HG03432 (cell line): ENCODE data around the gene LDHD.
A peak's percentile ranks its signal among the peaks of the same experiment; 100 is the strongest.

Experiments
- ATAC-seq: cut with Tn5 transposase; IDR thresholded peaks from one replicate; pipeline ENCODE4 v1.9.1; 2021; ENCODE audit warnings: mild to moderate bottlenecking, moderate library complexity; ENCODE audit not compliant: unreplicated experiment

LDHD gene

DNA sequence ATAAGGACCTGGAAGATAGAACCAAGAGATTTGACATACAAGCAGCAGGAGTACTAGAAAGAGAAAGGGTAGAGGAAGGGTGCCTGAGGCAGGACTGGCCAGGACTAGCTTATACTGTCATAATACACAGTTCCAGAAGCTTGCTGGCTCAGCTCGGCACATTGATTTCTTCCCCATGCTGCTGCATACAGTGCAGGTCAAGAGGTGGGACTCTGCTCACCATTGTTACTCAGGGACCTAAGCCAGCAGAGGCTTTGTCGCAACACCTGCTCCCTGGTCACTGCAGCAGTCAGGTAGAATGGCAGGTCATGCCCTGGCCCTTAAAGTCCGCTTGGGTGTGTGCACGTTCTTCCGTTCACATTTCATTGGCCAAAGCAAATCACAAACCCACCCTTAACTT is 32.8 kb downstream of the LDHD start:
- no peak for ATAC-seq

DNA sequence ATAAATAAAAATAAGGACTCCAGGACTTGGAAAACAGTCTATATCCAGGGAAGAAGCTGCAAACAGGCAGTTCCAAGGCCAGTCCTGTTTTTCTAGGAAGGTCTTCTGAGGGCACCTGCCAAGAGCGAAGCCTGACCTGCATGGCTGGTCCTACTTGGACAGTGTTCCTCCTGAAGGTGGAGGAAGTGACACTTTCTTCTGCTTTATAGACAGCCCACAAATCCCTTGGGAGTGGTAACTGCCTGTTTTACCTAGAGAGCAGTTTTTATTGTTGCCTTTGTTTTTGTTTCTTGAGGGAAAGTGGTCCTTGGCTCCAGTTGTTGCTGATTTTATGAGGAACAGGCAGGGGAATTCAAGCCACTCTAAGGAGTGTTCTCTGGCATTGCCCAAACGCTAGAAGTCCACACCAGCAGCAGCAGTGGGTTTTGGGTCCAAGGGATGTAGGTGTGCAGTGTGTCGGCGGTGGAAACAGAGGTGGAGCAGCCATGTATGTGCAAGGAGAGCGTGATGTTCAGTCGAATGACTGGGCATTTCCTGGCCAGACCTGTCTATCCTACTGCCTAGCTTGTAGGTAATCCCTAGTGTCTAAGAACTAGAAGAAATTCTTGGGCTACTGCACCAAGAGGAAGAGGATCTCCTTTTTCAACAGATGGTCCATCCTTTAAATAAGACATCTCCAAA is 35.3 kb downstream of the LDHD start:
- peak; percentile 38 for ATAC-seq

DNA sequence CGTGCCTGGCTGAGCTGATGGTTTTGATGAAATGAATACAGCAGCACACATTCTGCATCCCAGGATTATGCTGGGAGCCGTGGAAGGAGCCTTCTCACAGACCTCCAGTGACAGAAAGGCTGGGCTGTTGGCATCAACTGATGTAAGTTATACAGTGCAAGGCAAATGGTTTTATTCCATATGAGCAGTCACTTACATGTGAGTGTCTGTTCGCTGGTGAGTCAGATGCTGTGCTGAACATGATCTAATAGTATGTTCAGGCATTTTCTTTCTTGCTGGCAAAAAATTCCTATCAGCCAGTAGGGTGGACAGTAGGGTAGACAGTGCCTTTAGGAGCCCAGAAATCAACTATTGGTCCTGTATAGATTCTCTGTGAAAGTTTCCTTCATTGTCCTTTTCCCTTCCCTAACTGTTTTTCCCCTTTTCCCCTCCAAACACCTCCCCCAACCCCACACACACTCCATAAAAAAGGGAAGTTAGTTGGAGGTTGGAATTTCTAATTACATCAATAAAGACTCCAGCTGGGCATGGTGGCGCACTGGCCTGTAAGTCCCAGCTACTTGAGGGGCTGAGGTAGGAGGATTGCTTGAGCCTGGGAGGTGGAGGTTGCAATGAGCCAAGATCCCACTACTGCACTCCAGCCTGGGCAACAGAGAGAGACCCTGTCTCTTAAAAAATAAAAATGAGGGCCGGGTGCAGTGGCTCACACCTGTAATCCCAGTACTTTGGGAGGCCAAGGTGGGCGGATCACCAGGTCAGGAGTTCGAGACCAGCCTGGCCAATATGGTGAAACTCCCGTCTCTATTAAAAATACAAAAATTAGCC is 36.2 kb downstream of the LDHD start:
- no peak for ATAC-seq

DNA sequence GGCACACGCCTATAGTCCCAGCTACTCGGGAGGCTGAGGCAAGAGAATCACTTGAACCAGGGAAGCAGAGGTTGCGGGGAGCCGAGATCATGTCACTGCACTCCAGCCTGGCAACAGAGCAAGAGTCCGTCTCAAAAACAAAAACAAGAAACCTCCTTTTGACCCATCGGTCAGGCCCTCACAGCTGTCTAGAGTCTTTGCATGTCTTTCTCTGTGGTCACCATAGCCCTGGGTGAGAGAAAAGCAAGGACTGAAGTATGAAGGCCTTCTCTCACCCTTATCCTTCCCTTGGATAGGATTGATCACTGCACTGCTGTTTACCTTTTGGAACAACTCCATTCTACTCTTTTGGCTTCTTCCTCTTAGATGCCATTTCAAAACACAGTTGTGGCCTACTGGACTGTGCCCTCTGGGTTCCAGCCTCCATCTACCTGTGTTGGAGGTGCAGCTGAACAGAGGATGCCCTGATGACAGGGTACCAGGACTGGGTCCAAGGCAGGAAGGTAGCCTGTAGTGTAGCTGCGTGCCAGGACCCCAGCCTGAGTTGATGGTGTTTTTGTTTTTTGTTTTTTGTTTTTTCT is 37.1 kb downstream of the LDHD start:
- no peak for ATAC-seq

DNA sequence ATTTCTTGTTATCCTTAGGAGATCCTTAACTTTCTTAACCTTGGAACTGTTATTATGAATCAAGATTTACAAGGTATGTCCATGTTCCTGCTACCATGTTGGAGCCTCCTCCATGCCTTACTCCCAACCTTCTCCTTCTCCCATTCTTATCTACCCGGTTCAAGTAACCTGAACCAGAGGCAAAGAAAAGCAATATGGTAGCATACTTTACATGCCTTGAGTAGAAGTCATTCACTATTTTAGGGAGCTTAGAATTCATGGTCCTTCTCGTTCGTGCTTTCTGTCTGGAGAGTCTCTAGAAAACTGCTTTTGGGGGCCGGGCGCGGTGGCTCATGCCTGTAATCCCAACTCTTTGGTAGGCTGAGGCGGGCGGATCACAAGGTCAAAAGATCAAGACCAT is 37.7 kb downstream of the LDHD start:
- ATAC-seq = no peak

DNA sequence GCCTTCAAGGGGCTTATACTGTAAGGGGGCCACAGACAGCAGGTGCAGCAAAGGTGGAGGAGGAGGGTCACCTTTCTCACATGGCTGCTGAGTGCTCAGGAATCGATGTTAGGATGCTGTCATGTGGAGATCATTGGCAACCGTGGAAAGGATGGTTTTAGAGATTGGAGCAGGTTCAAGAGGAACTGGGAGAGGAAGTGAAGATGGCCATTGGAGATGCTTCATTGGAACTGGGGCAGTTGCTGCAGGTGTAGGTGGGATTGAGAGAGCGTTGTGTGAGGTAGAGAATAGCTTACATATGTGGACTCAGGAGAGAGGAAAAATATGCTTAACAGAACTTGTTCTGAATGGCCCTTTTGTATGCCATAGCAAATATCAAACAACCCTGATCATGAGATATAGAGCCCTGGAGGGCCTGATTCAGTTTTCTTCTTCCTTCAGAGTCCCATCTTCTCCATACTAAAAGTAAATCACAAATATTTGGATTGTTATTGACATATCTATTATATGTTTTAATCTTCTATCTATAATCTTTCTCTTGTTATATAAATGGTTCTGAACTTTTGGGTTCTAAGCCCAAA is 40.8 kb downstream of the LDHD start:
- ATAC-seq = peak; percentile 2

DNA sequence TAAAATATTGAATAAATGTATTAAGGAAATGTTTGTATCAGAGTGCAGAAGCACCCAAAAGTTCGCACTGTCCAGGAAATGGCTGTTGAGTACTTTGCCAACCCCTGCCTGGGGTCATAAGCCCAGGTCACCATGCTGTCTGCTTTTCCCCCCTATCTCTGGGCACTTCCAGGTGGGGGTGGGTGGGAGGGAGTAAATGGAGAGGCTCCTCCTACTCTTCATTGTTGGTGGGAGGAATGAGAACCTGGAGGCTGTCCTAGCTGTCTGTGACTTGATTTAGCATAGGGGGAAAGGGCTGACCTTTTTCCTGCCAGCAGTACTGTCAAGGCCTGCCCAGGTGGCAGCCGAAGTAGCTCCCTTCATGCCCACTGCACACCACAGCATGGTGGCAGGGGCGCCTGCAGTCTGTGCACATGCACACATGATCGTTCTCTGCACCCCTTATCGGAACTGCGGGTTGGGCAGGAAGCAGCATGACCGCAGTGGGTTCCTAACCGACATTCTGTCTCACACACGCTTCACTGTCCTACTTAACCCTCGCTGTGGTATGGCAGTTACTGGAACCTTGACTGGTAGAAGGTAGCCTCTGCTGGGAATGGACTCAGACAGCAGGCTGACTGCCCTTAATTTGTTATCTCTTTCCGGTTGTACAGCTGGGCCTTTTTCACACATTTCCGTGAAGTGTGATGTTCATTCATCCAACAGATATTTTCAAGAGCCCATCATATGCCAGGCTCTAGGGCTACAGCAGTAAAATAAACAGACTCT is 41.5 kb downstream of the LDHD start:
- peak; percentile 97 for ATAC-seq

DNA sequence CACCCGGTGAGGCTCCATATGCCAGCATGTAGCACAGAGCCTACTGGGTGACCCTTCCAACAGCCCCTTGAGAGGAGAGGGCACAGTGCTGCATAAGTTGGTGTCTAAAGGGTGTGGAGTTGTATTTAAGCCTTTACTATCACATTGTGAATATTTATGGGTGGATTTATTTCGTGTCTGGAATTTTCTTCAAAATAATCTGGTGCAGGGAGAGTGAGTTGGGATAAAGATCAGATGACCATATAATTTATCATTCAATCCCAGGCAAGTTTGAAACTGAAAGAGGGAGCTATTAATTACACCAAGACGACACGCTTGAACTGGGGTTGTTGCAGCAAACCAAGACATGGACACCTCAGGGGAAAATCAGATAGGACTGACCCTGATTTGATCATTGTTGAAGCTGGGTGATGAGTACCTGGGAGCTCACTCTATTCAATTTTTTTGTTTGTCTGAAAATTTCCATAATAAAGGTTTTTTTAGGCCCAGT is 42.2 kb downstream of the LDHD start:
- no peak for ATAC-seq

DNA sequence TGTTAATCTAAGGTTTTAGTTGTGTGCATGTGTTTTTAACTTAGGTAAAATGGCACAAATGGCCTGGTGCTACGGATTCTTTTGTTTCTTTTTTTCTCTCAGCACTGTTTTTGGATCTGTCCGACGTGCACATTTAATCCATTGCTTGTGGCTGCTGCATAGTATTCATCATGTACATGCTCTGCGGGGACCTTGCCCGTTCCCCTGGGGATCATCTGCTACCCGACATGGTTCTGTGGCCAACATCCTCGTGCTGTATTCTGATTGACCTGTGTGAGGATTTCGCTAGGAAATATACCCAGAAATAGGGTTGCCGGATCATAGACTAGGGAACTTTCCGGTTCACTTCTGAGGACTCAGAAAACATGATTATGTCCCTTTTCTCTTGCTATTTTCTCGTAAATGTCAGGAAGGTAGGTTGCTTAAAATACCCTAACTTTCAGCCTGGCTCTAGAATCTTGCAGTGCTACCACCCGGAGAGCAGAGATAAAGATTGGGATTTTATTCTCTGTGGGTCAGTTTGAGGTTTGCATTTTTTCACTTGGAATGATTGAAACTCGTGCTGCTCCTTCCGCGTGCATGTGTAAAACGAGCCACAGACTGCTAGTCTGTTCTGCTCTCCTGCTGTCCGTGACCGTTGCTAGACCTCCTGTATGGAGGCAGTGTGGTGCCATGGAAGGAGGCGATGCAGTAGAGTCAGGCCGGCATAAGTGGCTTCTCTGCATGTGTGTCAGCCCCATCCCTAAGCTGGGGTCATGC is 42.9 kb downstream of the LDHD start:
- no peak for ATAC-seq

DNA sequence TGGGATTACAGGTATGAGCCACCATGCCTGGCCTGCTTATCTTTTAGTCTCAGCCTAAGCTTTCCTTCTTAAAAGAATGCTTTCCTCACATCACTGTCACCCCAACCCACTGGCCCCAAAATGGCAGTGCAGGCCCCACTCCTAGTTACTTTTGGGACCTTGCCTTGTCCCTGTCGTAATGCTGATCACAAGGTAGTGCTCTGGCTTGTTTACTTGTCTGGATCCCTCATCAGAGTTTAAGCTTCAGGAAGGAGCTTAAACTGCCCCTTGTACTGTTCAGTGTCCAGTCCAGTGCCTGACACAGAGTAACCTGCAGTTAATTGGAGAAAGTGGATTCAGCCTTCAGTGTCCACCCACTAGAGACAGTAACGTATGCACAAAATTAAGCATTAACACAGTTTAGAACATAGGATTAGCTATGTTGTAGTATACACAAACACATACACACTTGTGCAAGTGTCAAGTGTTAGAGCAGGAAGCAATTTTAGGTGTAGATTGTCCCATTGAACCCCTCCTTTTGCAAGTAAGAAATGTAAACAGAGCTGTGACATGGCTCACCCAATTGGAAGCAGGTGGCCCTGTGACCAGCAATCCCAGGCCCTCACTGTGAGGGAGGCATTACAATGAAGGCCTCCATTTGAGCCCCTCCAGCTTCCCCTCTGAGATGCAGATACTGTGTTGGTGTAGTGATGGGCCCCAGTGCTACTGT is 44.2 kb downstream of the LDHD start:
- ATAC-seq = no peak

DNA sequence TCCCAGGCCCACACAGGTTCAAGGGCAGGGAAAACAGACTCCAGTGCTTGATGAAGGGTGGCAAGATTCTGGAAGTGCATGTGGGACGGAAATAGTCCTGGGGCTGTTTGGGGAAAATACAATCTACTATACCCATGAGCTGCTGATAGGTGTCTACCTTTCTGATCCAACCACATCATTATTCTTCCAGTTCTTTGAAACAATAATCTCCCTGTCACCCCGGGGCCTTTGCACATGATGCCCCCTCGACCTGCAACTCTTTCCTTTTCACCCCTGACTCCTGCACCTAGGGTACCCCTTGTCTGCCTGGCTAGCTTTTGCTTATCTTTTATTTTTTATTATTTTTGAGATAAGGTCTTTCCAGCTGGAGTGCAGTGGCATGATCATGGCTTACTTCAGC is 45.0 kb downstream of the LDHD start:
- ATAC-seq = no peak

DNA sequence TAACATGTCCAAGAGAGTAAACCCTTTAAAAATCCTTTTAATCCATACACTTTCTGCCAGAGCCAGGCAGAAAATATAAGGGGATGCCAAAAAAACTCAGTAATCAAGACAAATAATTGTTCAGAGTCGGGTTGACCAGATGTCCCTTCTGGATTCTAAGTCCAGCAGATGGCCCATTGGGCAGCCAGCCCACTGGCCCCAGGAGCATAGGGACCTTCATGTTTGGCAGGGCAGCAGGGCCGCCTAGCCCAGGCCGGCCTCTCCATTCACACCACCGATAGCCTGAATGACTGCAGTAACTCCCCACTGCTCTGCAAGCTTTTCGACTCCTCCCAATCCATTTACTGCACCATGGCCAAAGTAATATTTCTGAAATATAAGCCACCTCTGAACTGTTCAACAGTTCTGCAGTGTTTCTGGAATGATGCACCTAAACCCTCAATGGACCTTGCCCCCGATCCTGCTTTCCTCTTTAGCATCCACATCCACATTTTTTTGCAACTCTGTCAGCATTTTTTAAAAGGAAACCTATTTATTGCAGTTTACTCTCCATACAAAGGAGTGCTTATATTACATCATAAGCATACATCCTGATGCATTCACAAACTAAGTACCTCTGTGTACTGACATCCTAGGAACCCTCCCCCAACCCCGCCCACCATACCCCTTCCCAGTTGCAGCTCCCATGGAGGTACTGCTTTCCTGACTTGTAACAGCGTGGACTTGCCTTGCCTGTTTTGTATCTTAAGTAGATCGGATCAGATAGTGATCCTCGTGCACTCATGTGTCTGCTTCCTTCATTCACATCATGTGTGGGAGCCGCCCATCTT is 46.4 kb downstream of the LDHD start:
- no peak for ATAC-seq

DNA sequence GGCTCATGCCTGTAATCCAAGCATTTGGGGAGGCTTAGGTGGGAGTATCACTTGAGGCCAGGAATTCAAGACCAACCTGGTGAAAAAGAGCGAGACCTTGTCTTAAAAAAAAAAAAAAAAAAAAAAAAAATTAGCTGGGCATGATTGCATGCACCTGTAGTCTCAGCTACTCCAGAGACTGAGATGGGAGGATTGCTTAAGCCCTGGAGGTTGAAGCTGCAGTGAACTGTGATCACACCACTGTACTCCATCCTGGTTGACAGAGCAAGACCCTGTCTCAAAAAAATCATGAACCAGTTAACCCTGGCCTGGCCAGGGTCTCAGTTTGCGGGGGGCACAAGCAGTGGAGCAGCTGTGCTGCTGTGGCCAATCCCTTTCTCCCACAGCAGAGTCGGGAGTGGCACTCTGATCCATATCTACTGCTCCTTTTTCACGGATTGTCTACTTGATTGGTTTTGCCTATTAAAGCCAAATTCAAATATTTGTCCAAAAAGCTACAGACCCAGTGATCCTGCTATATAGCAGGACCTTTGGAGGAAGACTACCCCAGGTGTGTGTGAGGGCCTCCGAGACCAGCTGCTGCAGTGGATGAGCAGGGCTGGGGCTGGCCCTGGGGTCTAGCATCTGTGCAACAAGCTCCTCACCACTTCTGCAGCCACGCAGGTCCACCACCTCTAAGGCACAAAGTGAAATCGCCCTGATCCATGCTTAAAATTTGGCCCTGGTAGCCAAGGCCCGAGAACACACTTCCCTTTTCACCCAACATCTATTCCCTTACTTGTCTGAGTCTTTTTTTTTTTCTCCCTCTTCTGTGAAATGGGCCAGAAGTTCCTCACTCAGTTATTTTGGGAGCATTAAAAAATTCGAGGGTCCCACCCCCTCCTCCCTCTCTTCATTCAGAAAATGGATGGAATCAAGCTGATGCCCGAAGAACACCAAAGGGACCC is 48.2 kb downstream of the LDHD start:
- no peak for ATAC-seq

DNA sequence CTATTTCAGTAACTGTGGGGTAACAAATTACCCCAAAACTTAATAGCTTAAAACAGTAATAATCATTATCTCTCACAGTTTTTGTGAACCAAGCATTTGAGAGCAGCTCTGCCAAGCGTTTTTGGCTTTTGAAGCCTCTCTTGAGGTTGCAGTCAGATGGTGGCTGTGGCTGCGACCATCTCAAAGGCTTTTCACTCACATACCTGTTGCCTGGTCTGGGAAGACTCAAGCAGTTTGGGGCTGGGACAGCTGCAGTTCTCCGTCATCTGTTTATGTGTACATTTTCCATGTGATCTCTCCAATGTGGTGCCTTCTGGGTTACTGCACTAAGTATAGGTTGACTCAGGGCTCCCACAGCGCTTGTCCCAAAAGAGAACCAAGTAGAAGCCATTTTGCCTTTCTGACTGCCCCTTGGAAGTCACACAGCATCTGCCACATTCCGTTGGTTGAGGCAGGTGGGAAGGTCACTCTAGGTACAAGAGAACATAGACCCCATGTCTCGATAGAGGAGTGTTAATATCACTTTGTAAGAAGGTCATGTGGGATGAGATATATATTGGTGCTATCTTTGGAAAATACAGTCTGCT is 49.6 kb downstream of the LDHD start:
- ATAC-seq = no peak

DNA sequence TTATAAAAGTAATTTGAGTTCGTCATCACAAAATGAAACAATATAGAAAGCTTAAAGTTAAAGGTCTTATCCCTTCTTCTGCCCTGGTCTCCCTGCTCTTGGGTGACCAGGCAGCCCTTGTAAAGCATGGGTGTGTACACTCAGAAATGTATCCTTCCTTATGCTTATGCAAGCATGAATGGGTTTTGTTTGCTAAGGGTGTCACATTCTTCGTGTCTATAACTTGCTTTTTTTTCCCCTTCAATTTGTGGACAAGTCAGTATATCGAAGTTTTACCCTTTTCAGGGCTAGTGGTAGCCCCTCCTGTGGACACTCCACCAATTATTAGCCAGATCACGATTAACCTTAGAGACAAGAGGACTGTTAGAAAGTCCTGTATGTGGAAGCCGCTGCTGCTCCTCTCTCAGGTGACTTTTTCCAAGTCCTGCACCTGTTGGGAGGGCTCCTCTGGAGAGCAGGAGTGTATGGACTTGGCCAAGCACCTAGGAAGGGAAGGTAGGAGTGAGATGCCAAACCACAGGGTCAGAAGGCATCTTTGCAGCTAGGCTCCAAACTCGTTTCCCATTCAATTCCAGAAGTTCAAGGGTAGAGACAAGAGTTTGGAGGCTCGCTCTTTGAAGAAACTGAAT is 50.9 kb downstream of the LDHD start:
- no peak for ATAC-seq

DNA sequence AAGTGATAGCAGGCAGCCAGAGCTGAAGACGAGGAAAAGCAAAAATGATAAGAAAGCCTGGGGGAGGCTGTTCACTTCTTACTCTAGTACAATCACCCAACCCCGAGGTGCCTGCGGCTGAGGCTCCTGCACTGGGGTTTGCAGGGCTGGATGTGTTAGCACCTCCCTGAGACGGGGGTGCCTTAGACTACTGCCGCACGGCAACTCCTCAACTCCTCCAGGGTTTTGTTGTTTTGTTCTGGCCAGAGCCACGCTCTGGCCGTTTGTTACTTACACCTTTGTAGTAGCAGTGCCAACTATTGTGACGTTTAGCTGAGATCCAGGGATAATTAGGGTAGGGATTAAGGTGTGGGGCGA is 51.5 kb downstream of the LDHD start:
- ATAC-seq = no peak
